HepG2 (cell line): ENCODE data around the gene SRC. TPM values are rescaled to one million over a fixed set of nuclear protein-coding genes. Genes with fewer than 3 reads are reported as not detected.
A peak's percentile ranks its signal among the peaks of the same experiment; 100 is the strongest.

ENCODE experiments used
- ETV5 ChIP-seq: IDR thresholded peaks from 2 replicates; pipeline ENCODE4 v1.6.1; 2018; ENCODE audit warnings: missing biosample characterization, missing genetic modification reagents, inconsistent platforms, borderline replicate concordance
- SMARCE1 ChIP-seq: fragments of 450-650 bp; IDR thresholded peaks from 2 replicates; pipeline ENCODE4 v1.6.1; 2017; ENCODE audit warnings: borderline replicate concordance
- SNAI1 ChIP-seq: sonication (generic); formaldehyde crosslinking; IDR thresholded peaks from 2 replicates; pipeline ENCODE4 v1.5.0; 2020; ENCODE audit warnings: mild to moderate bottlenecking, missing genetic modification reagents, borderline replicate concordance
- YY1 ChIP-seq: IDR thresholded peaks from 2 replicates; pipeline ENCODE4 v1.6.1; 2011; ENCODE audit warnings: low read length, low read depth, moderate library complexity, mild to moderate bottlenecking; ENCODE audit not compliant: insufficient read depth, insufficient replicate concordance
- ZFP41 ChIP-seq: sonication (generic); formaldehyde crosslinking; IDR thresholded peaks from 2 replicates; pipeline ENCODE4 v1.4.0; 2020; ENCODE audit warnings: mild to moderate bottlenecking, missing genetic modification reagents, borderline replicate concordance
- polyA plus RNA-seq, 8 experiments: library from polyadenylated mRNA; depleted of rRNA in 3 of 8; stranded (reverse) in 7 of 8; unstranded in 1 of 8; fragments of >200 nt; fragmentation: Illumina TruSeq in 4 of 8; extraction: Trizol in 4 of 8; gene quantifications; 2 replicates each; pipeline versions ENCODE4 v1.2.1 to v1.2.3, GENCODE V29; 2011 to 2016; ENCODE audit warnings: low read depth in 4 of 8, missing spikeins in 1 of 8, mixed read lengths in 1 of 8; ENCODE audit not compliant: insufficient read depth in 1 of 8
- total RNA-seq, 5 experiments: library from RNA; depleted of rRNA; stranded (reverse); fragments of >200 nt; fragmentation: Illumina TruSeq; extraction: Trizol; gene quantifications; 2 replicates each; pipeline ENCODE4 v1.2.3, GENCODE V29; 2016; ENCODE audit warnings: low read depth in 1 of 5
- TF ChIP-seq, protein P1 (sequence below): sonication (generic); formaldehyde crosslinking; IDR thresholded peaks from 2 replicates; pipeline ENCODE4 v1.4.0; 2020; ENCODE audit warnings: missing genetic modification reagents, mild to moderate bottlenecking, borderline replicate concordance
- TF ChIP-seq, protein P2 (sequence below): sonication (generic); formaldehyde crosslinking; IDR thresholded peaks from 2 replicates; pipeline ENCODE4 v1.4.0; 2020; ENCODE audit warnings: missing genetic modification reagents
- TF ChIP-seq, protein P3 (sequence below): sonication (generic); formaldehyde crosslinking; conservative IDR thresholded peaks from 2 replicates; pipeline ENCODE4 v1.4.0; 2020; ENCODE audit warnings: missing genetic modification reagents
- TF ChIP-seq, protein P4 (sequence below): sonication (generic); formaldehyde crosslinking; IDR thresholded peaks from 2 replicates; pipeline ENCODE4 v1.8.0; 2022; ENCODE audit warnings: mild to moderate bottlenecking, missing genetic modification reagents, moderate library complexity
- TF ChIP-seq, protein P5 (sequence below): sonication (generic); formaldehyde crosslinking; conservative IDR thresholded peaks from 2 replicates; pipeline ENCODE4 v1.4.0; 2020; ENCODE audit warnings: missing genetic modification reagents

The SRC gene
- total and polyA plus RNA-seq, 2 of the 13 experiments (the other 11 are each of a cell fraction or from before 2014, with no cell fraction given): 54.7 to 192 TPM

DNA sequence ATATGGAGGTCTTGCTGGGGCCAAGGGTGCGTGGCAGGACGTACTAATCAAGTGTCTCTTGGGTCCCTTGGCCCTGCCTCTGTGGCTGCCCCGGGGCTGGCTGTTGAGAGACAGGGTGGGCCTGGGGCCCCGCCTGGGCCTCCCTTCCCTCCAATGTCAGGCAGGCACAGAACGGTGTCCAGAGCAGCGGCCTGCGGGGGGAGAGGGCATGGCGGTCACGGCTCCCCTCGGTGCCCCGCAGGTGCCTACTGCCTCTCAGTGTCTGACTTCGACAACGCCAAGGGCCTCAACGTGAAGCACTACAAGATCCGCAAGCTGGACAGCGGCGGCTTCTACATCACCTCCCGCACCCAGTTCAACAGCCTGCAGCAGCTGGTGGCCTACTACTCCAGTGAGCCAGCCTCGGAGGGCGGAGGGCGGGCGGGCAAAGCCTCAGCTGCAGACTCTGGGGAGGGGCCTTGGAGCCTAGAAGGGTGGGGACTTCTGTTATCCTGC, 50.0 kb downstream of the SRC start (continued):
- TF ChIP-seq, protein P1, sequence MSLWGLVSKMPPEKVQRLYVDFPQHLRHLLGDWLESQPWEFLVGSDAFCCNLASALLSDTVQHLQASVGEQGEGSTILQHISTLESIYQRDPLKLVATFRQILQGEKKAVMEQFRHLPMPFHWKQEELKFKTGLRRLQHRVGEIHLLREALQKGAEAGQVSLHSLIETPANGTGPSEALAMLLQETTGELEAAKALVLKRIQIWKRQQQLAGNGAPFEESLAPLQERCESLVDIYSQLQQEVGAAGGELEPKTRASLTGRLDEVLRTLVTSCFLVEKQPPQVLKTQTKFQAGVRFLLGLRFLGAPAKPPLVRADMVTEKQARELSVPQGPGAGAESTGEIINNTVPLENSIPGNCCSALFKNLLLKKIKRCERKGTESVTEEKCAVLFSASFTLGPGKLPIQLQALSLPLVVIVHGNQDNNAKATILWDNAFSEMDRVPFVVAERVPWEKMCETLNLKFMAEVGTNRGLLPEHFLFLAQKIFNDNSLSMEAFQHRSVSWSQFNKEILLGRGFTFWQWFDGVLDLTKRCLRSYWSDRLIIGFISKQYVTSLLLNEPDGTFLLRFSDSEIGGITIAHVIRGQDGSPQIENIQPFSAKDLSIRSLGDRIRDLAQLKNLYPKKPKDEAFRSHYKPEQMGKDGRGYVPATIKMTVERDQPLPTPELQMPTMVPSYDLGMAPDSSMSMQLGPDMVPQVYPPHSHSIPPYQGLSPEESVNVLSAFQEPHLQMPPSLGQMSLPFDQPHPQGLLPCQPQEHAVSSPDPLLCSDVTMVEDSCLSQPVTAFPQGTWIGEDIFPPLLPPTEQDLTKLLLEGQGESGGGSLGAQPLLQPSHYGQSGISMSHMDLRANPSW (CRISPR knock-in tag): no peak
- TF ChIP-seq YY1 (no peak), SMARCE1 (no peak), SNAI1 (CRISPR knock-in tag) (no peak), ZFP41 (0 out of 2 replicates have a peak, but pooled peaks have one; percentile 10), ETV5 (CRISPR knock-in tag) (no peak)
- TF ChIP-seq, protein P2, sequence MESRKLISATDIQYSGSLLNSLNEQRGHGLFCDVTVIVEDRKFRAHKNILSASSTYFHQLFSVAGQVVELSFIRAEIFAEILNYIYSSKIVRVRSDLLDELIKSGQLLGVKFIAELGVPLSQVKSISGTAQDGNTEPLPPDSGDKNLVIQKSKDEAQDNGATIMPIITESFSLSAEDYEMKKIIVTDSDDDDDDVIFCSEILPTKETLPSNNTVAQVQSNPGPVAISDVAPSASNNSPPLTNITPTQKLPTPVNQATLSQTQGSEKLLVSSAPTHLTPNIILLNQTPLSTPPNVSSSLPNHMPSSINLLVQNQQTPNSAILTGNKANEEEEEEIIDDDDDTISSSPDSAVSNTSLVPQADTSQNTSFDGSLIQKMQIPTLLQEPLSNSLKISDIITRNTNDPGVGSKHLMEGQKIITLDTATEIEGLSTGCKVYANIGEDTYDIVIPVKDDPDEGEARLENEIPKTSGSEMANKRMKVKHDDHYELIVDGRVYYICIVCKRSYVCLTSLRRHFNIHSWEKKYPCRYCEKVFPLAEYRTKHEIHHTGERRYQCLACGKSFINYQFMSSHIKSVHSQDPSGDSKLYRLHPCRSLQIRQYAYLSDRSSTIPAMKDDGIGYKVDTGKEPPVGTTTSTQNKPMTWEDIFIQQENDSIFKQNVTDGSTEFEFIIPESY (CRISPR knock-in tag): peak; percentile 79
- TF ChIP-seq, protein P3, sequence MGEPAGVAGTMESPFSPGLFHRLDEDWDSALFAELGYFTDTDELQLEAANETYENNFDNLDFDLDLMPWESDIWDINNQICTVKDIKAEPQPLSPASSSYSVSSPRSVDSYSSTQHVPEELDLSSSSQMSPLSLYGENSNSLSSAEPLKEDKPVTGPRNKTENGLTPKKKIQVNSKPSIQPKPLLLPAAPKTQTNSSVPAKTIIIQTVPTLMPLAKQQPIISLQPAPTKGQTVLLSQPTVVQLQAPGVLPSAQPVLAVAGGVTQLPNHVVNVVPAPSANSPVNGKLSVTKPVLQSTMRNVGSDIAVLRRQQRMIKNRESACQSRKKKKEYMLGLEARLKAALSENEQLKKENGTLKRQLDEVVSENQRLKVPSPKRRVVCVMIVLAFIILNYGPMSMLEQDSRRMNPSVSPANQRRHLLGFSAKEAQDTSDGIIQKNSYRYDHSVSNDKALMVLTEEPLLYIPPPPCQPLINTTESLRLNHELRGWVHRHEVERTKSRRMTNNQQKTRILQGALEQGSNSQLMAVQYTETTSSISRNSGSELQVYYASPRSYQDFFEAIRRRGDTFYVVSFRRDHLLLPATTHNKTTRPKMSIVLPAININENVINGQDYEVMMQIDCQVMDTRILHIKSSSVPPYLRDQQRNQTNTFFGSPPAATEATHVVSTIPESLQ (CRISPR knock-in tag): no peak
- TF ChIP-seq, protein P4, sequence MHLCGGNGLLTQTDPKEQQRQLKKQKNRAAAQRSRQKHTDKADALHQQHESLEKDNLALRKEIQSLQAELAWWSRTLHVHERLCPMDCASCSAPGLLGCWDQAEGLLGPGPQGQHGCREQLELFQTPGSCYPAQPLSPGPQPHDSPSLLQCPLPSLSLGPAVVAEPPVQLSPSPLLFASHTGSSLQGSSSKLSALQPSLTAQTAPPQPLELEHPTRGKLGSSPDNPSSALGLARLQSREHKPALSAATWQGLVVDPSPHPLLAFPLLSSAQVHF (CRISPR knock-in tag): no peak
- TF ChIP-seq, protein P5, sequence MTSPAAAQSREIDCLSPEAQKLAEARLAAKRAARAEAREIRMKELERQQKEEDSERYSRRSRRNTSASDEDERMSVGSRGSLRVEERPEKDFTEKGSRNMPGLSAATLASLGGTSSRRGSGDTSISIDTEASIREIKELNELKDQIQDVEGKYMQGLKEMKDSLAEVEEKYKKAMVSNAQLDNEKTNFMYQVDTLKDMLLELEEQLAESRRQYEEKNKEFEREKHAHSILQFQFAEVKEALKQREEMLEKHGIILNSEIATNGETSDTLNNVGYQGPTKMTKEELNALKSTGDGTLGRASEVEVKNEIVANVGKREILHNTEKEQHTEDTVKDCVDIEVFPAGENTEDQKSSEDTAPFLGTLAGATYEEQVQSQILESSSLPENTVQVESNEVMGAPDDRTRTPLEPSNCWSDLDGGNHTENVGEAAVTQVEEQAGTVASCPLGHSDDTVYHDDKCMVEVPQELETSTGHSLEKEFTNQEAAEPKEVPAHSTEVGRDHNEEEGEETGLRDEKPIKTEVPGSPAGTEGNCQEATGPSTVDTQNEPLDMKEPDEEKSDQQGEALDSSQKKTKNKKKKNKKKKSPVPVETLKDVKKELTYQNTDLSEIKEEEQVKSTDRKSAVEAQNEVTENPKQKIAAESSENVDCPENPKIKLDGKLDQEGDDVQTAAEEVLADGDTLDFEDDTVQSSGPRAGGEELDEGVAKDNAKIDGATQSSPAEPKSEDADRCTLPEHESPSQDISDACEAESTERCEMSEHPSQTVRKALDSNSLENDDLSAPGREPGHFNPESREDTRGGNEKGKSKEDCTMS (CRISPR knock-in tag): no peak
